ENCODE data around the gene CHGA.

CHGA gene

GRCh38 chr14:92905667-92906066 is 17.3 kb upstream of the CHGA start:
- no peak for DNase-seq (ENCODE audit: low read depth)

- no peak for DNase-seq (ENCODE audit: low read depth)
Measured at GRCh38 chr14:92906420-92906819, 16.5 kb upstream of the CHGA start.

- no peak for DNase-seq (ENCODE audit: low read depth)
Measured at GRCh38 chr14:92906823-92907222, 16.1 kb upstream of the CHGA start.

- DNase-seq (ENCODE audit: low read depth) = no peak
Measured at GRCh38 chr14:92907316-92907911, 15.5 kb upstream of the CHGA start.

GRCh38 chr14:92914087-92914656 is 8.8 kb upstream of the CHGA start:
- peak; percentile 3 for DNase-seq (ENCODE audit: low read depth)

- DNase-seq (ENCODE audit: low read depth) = no peak
Measured at GRCh38 chr14:92916201-92916600, 6.7 kb upstream of the CHGA start.

DNA sequence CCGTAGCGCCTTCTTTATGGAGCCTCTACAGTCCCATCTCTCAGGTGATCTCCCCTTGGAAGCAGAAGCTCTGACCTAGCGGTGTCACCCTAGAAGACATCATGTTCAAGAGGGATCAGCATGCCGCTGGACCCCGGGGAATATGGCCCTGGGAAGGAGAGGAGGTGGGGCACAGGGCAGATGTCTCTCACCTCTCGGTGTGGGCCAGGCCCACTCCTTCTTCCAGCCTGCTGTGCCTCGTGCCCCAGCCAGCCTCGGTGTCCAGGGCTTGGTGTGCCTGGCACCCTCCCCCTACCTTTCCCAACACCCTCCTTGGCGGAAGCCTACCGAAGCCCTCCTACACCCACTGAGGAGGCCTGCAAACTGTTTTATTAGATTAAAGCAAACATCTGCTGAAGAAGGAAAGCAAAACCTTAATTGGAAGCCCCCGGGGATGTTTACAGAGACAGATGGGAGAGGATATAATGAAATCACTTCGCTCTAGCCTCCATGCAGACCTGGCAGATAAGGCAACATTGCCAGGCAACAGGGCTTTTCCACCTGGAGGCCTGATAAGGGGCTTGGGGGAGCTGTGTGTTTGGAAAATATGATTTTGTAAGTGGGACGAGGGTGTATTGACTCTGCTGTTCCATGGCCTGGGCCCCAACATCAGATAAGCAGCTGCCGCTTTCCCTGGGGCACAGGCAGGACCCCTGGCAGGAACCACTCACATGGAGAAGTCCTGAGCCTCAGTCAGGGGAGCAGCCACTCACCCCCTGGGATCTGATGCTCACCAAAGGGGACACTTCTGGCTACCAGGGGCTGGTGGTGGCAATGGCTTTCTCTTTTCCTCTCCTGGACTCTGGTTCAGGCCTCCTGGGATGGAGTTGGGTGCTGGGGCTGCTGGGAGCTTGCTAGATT is 5.7 kb upstream of the CHGA start:
- DNase-seq (ENCODE audit: low read depth) = no peak

GRCh38 chr14:92917956-92918355 is 5.0 kb upstream of the CHGA start:
- no peak for DNase-seq (ENCODE audit: low read depth)

- no peak for DNase-seq (ENCODE audit: low read depth)
Measured at GRCh38 chr14:92920001-92920400, 2.9 kb upstream of the CHGA start.

DNA sequence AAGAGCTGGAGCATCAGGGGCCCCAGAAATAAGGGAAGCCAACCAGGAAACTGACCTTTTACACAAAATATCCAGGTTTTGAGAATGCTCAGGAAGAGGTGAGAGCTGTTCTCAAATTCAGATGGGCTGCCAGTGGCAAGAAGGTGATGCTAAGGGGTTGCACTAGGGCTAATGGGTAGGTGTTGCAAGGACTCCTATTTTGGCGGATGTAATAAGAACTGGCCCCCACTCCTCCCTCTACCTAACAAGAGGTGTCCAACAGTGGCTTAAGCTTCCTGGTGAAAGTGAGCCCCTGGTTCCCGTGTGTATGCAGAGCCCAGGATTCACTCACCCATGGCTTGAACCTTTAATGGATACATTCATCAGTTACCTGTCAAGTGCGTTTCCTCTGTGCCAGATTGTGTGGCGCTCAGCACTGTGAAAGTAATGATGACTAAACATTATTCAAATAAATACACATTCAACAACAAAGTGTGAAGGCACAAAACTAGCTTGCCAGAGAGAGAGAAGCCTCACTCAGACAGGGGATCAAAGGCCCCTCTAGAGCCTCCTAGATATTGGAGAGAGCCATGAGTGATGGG is 705 bp upstream of the CHGA start:
- no peak for DNase-seq (ENCODE audit: low read depth)

GRCh38 chr14:92923744-92924103 is 774 bp downstream of the CHGA start:
- no peak for DNase-seq (ENCODE audit: low read depth)

DNA sequence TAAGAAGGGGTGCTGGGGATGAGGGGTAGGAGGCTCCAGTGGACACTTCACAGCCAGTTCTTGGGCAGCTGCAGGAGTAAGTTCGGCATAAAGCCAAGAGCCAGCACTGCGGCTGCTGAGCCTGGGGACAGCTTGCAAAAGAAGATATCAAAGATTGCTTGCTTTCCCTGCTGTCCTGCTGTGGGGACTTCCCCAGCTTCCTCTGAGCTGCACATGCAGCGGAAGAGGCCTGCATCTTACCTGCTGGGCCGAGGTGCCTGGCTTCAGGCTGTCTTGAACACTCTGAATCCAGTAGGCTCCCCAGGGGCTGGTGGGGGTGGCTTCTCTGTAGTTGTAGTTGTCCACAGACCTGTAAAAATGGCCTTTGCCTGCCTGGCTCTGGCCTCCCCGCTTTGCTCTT is 1.3 kb downstream of the CHGA start:
- no peak for DNase-seq (ENCODE audit: low read depth)

- DNase-seq (ENCODE audit: low read depth) = no peak
Measured at GRCh38 chr14:92925446-92925845, 2.5 kb downstream of the CHGA start.

GRCh38 chr14:92926180-92926845 is 3.4 kb downstream of the CHGA start:
- DNase-seq (ENCODE audit: low read depth) = no peak

- DNase-seq (ENCODE audit: low read depth) = no peak
Measured at GRCh38 chr14:92926931-92927330, 4.0 kb downstream of the CHGA start.

- no peak for DNase-seq (ENCODE audit: low read depth)
Measured at GRCh38 chr14:92927349-92928257, 4.7 kb downstream of the CHGA start.

DNA sequence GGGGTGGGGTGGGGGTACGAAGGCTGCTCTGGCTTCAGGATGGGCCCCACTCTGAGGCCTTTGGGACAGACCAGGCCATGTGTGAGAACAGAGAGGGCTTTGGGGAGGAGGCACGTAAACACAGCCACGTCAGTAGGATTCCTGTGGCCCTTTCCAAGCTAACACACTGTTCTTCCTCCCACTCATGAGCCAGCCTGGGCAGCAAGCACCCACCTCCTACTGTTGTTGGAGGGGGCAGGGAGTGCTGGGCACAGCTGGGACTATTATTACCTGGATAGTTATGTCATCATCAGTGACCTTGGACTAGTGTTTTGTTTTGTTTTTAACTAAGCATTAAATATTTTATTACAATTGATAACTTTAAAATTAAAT is 5.3 kb downstream of the CHGA start:
- no peak for DNase-seq (ENCODE audit: low read depth)

DNA sequence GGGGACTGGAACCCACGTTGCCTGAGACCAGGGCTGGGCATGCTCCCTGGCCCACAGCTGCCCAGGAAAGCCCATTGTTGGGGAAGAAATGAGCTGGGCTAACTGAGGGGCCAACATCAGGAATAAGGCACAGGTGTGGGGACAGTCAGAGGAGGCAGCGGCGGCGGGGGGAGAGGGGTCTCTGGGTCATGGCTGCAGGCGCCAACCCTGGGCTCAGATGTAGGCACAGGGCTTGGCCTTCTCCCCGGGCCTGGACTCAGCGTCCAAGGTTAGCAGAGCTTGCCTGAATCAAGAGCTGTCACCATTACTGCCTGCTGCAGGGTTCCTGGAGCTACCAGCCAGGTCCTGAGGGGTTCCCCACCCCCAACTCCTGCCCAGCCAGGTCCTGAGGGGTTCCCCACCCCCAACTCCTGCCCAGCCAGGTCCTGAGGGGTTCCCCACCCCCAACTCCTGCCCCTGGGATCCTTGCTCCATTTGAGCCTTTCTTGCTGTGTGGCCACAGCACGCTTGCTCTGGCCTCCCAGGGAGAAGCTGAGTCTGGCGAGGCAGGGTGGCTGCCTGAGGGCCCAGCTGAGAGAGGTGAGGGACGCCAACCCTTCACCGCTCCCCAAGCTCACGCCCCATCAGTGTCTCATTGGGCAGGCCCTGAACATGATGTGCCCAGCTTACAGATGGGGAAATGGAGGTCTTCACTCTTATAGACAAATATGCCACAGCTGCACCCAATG is 6.2 kb downstream of the CHGA start:
- DNase-seq (ENCODE audit: low read depth) = no peak

DNA sequence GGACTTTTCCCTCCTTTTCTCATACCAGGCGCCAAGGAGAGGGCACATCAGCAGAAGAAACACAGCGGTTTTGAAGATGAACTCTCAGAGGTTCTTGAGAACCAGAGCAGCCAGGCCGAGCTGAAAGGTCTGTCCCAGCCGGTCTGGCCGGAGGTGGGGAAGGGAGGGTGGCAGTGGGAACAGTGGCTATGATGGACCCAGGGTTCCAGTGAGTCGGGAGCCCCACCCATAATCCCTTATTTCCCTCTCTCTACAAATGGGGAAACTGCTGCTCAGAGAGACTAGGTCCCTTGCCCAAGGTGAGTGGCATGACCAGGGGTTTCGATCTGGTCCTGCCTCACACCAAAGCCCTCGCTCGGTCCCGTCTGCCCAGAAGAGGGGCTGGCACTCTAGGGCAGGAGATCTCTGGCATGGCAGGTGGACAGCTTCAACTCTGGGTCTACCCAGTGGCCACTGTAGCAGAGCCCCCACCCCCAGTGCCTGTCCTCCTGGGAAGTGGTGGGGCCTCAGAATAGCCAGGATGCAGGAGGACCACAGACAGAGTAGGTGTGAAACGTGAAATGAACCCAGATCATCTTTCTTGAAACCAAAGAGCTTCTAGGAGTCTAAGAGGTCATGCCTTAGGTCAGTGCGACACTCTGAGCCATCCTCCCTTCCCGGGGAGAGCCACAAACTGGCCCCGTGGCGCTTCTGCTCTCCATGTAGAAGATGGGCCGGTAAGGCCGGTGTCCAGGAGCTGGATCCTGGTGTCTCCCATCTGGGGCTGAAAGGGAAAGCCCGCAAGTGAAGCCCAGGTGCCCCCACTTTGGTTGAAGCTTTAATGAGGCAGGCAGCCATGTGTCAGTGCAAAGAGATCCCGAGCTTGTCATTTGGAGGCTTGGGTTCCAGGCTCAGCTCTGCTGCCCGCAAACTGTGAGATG is 7.0 kb downstream of the CHGA start:
- no peak for DNase-seq (ENCODE audit: low read depth)
